MCF 10A (cell line): ENCODE data around the gene PLA2G4C. TPM values are rescaled to one million over a fixed set of nuclear protein-coding genes. Genes with fewer than 3 reads are reported as not detected.
"Not testable (repeated sequence)": the region's sequence is repeated elsewhere in the genome, so short reads cannot be mapped to it uniquely, and the experiment has no call there.

ENCODE experiments used
- BruUV-seq: library from RNA; stranded (reverse); fragments of 400-500 nt; replicated peaks from 2 replicates; lab custom pipeline; 2021; lab: Mats Ljungman, UMichigan
- CTCF ChIA-PET: fragments of 300-600 bp; sonication (Branson Sonifier 250); formaldehyde crosslinking; extraction: SDS; loops from one replicate; lab custom pipeline; 2021; ENCODE audit warnings: antibody characterized with exemption, inconsistent platforms; lab: Yijun Ruan, JAX
- POLR2A ChIA-PET: fragments of 300-600, 350-650 bp; sonication (Branson Sonifier 250); formaldehyde crosslinking; extraction: SDS; loops from one replicate; lab custom pipeline; 2020; ENCODE audit warnings: antibody characterized with exemption, inconsistent platforms; lab: Yijun Ruan, JAX
- DNase-seq: peaks from one replicate; pipeline ENCODE4 v3.0.0-alpha.2; 2018; ENCODE audit not compliant: unreplicated experiment
- H3K27ac Mint-ChIP-seq: one replicate; pipeline ENCODE4 v1.8.0; 2022; ENCODE audit warnings: mild to moderate bottlenecking, low read depth, mixed read lengths; ENCODE audit not compliant: unreplicated experiment
- H3K27me3 Mint-ChIP-seq: one replicate; pipeline ENCODE4 v1.8.0; 2022; ENCODE audit warnings: mixed read lengths; ENCODE audit not compliant: insufficient read depth, unreplicated experiment
- H3K36me3 Mint-ChIP-seq: one replicate; pipeline ENCODE4 v1.8.0; 2022; ENCODE audit warnings: mild to moderate bottlenecking, moderate library complexity, mixed read lengths; ENCODE audit not compliant: insufficient read depth, unreplicated experiment
- H3K4me1 Mint-ChIP-seq: one replicate; pipeline ENCODE4 v1.8.0; 2022; ENCODE audit warnings: mixed read lengths; ENCODE audit not compliant: insufficient read depth, unreplicated experiment
- H3K4me3 Mint-ChIP-seq: one replicate; pipeline ENCODE4 v1.8.0; 2022; ENCODE audit warnings: mild to moderate bottlenecking, moderate library complexity, mixed read lengths; ENCODE audit not compliant: unreplicated experiment
- H3K9me3 Mint-ChIP-seq: one replicate; pipeline ENCODE4 v1.8.0; 2022; ENCODE audit warnings: mixed read lengths; ENCODE audit not compliant: unreplicated experiment
- intact Hi-C: fragments of 100-400 bp; cut with micrococcal nuclease; formaldehyde crosslinking; loops from 2 replicates; pipeline ENCODE4 v1.14.1; 2022
- total RNA-seq: library from RNA; stranded (reverse); gene quantifications from 2 replicates; pipeline ENCODE4 v1.2.3, GENCODE V29; 2022
- TF ChIP-seq, protein P1 (sequence below): fragments of 200-600 bp; IDR thresholded peaks from one replicate; pipeline ENCODE4 v1.8.0; 2022; ENCODE audit warnings: antibody characterized with exemption, mild to moderate bottlenecking; ENCODE audit not compliant: unreplicated experiment

Gene PLA2G4C
- total RNA-seq, 1 experiment from 2014 or later, result 1.4 TPM

DNA sequence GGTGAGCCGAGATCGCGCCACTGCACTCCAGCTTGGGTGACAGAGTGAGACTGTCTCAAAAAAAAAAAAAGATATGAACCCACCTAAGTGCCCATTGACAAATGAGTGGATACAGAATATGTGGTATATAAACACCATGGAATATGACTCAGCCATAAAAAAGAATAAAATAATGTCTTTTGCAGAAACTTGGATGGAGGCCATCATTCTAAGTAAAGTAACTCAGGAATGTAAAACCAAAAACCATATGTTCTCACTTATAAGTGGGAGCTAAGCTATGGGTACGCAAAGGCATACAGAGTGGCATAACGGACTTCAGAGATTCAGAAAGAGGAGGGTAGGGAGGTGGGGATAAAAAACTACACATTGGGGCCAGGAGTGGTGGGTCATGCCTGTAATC is 29.5 kb downstream of the PLA2G4C start:
- ChIA-PET CTCF (no interaction called here), POLR2A (no interaction called here)
- no peak for DNase-seq
- intact Hi-C loops, result no loop called here
- Mint-ChIP-seq H3K4me1 (no peaks in the 10 kb centered on the region), H3K36me3 (no peaks in the 10 kb centered on the region), H3K27me3 (peaks cover 62% of the 10 kb centered on the region), H3K9me3 (no peaks in the 10 kb centered on the region), H3K27ac (no peak overlapping the region), H3K4me3 (no peak overlapping the region)
- BruUV-seq, result no TSS peak
- TF ChIP-seq, protein P1, sequence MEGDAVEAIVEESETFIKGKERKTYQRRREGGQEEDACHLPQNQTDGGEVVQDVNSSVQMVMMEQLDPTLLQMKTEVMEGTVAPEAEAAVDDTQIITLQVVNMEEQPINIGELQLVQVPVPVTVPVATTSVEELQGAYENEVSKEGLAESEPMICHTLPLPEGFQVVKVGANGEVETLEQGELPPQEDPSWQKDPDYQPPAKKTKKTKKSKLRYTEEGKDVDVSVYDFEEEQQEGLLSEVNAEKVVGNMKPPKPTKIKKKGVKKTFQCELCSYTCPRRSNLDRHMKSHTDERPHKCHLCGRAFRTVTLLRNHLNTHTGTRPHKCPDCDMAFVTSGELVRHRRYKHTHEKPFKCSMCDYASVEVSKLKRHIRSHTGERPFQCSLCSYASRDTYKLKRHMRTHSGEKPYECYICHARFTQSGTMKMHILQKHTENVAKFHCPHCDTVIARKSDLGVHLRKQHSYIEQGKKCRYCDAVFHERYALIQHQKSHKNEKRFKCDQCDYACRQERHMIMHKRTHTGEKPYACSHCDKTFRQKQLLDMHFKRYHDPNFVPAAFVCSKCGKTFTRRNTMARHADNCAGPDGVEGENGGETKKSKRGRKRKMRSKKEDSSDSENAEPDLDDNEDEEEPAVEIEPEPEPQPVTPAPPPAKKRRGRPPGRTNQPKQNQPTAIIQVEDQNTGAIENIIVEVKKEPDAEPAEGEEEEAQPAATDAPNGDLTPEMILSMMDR, result no peak

DNA sequence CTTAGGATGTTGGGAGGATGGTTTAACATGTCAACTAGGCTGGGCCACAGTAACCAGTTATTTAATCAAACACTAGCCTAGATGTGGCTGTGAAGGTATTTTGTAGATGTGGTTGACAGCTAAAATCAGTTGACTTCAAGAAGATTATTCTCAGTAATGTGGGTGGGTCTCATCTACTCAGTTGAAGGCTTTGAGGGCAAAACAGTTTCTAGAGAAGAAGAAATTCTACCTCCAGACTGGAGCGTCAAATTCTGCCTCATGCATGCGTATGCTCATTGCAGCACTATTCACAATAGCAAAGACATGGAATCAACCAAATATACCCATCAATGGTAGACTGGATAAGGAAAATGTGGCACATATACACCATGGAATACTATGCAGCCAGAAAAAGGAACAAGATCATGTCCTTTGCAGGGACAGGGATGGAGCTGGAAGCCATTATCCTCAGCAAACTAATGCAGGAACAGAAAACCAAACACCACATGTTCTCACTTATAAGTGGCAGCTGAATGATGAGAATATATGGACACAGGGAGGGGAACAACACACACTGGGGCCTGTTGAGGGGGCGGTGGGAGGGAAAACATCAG is 40.3 kb downstream of the PLA2G4C start:
- BruUV-seq, H3K27ac Mint-ChIP-seq: not testable (repeated sequence)

DNA sequence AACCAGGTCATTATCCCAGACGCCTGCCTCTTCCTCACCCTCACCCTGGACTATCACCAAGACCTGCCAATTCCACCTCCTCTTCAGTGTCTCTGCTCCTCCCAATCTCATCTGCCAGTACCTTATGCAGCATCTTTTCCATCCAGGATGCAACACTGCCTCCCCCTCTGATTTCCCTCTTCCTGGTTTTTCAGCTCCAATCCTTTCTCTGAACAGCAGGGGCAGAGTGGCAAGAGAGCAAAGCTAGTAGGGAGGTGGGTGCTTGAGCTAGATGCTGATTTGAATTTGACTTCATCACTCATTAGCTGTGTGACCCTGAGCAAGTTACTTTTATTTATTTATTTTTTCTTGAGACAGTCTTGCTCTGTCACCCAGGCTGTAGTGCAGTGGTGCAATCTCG is 41.2 kb downstream of the PLA2G4C start:
- no TSS peak for BruUV-seq
- H3K27ac Mint-ChIP-seq, result no peak overlapping the region
- peaks cover 5% of the 10 kb centered on the region for H3K9me3 Mint-ChIP-seq
- H3K4me1 Mint-ChIP-seq, result no peaks in the 10 kb centered on the region
- POLR2A ChIA-PET, result no interaction called here
- CTCF ChIA-PET, result interaction anchor here (0.6 to 1.0 kb wide), 5 partner anchors 16 to 279 kb away, joined by 3 to 4 read pairs (median 3); no protein-coding TSS in a partner anchor
- intact Hi-C loops, result no loop called here
- peaks cover 26% of the 10 kb centered on the region for H3K27me3 Mint-ChIP-seq
- DNase-seq, result no peak
- TF ChIP-seq, protein P1, result no peak
- H3K36me3 Mint-ChIP-seq, result peaks cover 6% of the 10 kb centered on the region
- H3K4me3 Mint-ChIP-seq, result no peak overlapping the region

More for the DNA sequence above, 40.3 kb downstream of the PLA2G4C start:
- H3K4me1 Mint-ChIP-seq, H3K9me3 Mint-ChIP-seq, H3K4me3 Mint-ChIP-seq, intact Hi-C loops, DNase-seq, H3K36me3 Mint-ChIP-seq, POLR2A ChIA-PET: not testable (repeated sequence)
- CTCF ChIA-PET, result interaction anchor here (0.6 kb wide), 1 partner anchor 21 kb away, joined by 3 read pairs; no protein-coding TSS in a partner anchor
- peaks cover 27% of the 10 kb centered on the region for H3K27me3 Mint-ChIP-seq

DNA sequence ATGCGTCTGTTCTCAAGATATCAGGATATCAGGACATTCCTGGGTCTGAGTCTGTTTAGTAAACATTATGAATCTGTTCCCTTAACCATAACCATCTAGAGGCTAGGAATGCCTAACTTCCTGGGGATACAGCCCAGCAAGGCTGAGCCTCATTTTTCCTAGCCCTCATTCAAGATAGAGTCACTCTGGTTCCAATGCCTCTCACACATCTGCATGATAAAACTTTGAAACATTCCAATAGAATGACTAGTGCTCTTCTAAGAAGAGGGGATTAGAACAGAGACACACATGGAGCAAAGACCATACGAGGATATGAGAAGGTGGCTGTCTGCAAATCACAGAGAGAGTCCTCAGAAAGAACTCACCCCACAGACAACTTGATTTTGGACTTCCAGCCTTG is 46.1 kb downstream of the PLA2G4C start:
- H3K4me1 Mint-ChIP-seq, result no peaks in the 10 kb centered on the region
- TF ChIP-seq, protein P1, result no peak
- intact Hi-C loops, result no loop called here
- H3K27me3 Mint-ChIP-seq, result no peaks in the 10 kb centered on the region
- ChIA-PET CTCF (no interaction called here), POLR2A (no interaction called here)
- no peak overlapping the region for H3K4me3 Mint-ChIP-seq
- no peak overlapping the region for H3K27ac Mint-ChIP-seq
- no peaks in the 10 kb centered on the region for H3K36me3 Mint-ChIP-seq
- BruUV-seq, result no TSS peak
- no peak for DNase-seq
- no peaks in the 10 kb centered on the region for H3K9me3 Mint-ChIP-seq
